HT1080 (cell line): ENCODE measurements around the gene PRKAR2B. TPM values are rescaled to one million over a fixed set of nuclear protein-coding genes. Genes with fewer than 3 reads are reported as not detected.
"Not testable (repeated sequence)": the region's sequence is repeated elsewhere in the genome, so short reads cannot be mapped to it uniquely, and the experiment has no call there.

Source experiments
- DNase-seq: peaks from one replicate; pipeline ENCODE4 v3.0.0-alpha.2; 2015; ENCODE audit warnings: low read depth
- total RNA-seq: library from RNA; depleted of rRNA; stranded (reverse); fragments of >200 nt; shearing (Covaris generic); gene quantifications from 2 replicates; pipeline ENCODE4 v1.2.3, GENCODE V29; 2014

Gene PRKAR2B
- total RNA-seq, 1 experiment from 2014 or later = 14.7 TPM

- peak; percentile 45 for DNase-seq
Measured at GRCh38 chr7:107076781-107077698, 32.5 kb downstream of the PRKAR2B start.

DNA sequence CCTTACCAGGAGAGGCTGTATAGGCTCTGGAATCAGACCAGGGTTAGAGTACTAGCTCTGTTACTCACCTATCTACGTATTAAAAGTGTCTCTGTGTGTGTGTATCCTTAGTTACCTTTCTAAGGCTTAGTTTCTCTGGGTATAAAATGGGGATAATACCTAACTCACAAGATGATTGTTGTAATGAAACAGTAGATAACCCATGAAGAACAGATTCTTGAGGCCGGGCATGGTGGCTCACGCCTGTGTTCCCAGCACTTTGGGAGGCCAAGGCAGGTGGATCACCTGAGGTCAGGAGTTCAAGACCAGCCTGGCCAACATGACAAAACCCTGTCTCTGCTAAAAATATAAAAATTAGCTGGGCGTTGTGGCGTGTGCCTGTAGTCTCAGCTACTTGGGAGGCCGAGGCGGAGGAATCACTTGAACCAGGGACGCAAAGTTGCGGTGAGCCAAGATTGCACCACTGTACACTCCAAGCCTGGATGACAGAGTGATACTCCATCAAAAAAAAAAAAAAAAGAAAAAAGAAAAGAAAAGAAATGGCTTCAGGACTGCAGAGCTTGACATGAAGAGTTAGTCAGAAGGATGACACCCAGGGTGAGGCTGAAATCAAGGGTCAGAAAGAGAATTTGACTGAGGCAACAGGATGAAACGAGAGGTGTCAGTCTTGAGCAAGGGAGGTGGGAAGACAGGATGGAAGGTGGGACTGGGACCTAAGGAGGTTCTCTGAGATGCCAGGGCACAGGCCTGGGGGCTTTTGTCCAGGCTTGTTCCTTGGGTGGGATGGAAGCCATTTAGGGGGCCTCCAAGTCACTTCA lies 33.4 kb downstream of the PRKAR2B start:
- DNase-seq = no peak

DNA sequence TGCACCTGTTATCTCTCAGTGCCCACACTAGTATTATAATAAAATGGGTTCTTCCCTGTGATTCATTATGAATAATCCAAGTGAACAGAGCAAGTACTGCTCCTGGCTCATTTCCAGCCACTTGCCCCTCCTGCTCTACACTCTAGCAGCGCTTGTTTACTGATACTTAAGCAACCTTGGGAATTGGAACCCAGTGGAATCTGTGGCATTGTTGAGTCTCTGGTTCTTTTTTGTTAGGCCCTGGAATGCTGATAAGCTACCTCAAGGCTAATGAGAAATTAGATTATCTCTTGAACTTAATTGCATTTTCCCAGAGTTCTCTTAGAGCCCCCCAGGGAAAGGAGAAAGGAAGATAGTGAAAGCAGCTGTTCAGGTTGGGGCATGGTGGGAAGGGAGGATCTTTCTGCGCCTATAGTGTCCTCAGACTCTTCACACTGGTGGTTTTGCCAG lies 34.0 kb downstream of the PRKAR2B start:
- peak; percentile 74 for DNase-seq

- no peak for DNase-seq
Measured at GRCh38 chr7:107079212-107079940, 34.9 kb downstream of the PRKAR2B start.

DNA sequence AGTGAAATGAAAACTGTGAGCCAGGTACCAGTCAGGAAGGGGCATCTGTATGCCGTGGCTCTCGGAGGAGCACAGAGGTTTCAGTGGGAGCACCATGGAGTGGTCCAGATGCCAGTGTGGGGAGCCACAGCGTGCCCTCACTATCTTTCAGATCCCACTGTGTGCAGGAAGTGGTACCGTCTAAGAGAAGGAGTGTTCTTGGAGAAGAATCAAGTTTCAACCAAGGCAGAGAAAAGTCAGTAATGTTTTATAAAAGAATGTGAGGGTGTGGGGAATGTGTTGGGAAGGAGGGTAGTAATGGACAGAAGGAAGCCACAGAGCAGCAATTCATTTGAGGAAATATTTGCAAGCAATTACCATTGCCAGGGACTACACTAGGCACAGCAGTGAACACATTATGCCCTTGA lies 35.6 kb downstream of the PRKAR2B start:
- peak; percentile 20 for DNase-seq

- no peak for DNase-seq
Measured at GRCh38 chr7:107080533-107080932, 36.0 kb downstream of the PRKAR2B start.

- DNase-seq = no peak
Measured at GRCh38 chr7:107085180-107085579, 40.7 kb downstream of the PRKAR2B start.

DNA sequence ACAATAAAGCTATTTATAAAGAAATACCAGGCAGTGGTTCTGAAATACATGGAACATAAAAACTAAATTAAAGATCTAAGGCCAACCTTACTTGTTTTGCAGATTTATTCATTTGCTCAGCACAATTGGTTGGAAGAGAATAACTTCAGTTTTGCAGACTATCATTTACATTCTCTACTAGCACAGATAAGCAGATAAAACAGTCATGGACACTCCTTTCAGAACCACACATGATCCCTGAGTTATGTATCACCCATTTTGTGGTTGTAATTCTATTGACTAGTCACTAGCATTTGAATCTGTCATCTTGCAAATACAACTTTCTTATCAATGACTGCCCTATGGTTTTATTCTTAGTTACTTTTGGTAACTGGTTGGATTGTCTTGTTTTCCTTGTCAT lies 45.1 kb downstream of the PRKAR2B start:
- DNase-seq = no peak

DNA sequence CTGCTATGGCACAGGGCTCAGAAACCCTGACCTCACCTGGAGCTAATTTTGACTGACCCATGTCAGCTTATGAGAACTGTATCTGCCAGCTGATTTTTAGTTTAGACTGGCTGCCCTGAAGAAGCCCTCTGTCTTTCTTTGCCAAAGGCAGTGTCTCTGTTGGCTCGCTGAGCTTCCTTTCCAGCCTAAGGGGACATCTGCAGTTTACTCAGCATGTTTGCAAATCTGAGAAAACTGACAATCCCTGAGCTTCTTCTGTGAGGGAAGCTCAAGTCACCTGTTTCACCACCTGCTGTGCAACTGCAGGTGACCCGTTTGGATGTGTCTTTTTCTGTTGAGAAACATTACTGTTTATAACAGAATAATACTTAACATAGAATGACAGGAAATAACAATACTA lies 46.0 kb downstream of the PRKAR2B start:
- DNase-seq = no peak

DNA sequence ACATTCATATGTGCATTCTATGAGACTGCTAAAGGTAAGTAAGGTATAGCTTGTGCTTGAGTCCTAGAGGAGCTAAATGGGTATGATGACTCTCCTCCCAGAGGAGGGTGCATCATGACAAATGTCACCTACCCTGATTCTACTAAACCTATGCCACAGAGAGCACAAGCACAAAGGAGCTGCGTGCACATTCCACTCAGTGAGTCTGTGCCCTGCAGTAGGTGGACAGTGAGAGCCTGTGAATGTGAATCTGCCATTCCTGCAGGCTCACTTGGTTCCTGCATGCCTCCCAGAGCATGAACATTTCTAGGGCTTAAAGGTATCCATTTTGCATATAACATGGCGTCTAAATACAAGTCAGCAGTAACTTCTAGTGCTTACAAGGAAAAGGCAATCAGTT lies 46.8 kb downstream of the PRKAR2B start:
- DNase-seq = no peak

DNA sequence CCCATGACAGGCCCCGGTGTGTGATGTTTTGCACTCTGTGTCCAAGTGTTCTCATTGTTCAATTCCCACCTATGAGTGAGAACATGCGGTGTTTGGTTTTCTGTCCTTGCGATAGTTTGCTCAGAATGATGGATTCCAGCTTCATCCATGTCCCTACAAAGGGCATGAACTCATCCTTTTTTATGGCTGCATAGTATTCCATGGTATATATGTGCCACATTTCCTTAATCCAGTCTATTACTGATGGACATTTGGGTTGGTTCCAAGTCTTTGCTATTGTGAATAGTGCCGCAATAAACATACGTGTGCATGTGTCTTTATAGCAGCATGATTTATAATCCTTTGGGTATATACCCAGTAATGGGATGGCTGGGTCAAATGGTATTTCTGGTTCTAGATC lies 49.2 kb downstream of the PRKAR2B start:
- not testable (repeated sequence) for DNase-seq

DNA sequence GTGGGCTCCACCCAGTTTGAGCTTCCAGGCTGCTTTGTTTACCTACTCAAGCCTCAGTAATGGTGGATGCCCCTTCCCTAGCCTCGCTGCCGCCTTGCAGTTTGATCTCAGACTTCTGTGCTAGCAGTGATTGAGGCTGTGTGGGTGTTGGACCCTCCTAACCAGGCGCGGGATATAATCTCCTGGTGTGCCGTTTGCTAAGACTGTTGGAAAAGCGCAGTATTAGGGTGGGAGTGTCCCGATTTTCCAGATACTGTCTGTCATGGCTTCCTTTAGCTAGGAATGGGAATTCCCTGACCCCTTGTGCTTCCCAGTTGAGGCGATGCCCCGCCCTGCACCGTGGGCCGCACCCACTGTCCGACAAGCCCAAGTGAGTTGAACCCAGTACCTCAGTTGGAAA lies 54.6 kb downstream of the PRKAR2B start:
- DNase-seq = not testable (repeated sequence)

DNA sequence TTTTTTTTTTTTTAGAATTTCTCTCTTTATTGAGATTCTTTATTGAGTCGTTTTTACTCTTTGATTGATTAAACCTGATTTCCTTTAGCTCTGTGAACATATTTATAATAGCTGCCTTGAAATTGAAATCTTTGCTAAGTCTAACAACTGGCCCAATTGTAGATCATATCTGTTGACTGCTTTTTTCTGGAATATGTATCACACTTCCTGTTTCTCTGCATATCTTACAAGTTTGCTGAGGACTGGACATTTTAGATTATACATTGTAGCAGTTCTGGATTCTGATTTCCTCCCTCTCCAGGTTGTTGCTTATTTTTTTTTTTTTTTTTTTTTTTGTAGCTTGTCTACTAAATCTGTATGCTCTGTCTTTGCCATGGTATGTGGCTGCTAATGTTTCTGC lies 56.3 kb downstream of the PRKAR2B start:
- DNase-seq = no peak

DNA sequence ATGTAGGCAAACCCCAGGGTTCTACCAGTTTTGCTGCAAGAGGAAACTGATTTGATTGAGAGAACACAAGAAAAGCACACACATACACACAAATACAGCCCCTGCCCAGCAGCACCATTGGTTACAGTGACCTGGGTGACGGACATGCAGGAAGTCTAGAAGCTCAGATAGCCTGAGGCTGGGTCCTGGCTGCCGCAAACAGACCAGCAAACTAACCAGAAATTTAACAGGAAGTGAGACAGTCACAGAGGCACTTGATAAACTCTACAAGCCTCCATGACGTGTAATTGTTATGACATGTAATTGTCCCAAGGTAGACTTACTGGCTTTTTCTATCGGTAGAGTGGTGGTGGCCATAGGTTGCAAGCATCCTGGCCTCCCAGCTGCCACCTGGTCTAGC lies 58.9 kb downstream of the PRKAR2B start:
- DNase-seq = peak; percentile 81

DNA sequence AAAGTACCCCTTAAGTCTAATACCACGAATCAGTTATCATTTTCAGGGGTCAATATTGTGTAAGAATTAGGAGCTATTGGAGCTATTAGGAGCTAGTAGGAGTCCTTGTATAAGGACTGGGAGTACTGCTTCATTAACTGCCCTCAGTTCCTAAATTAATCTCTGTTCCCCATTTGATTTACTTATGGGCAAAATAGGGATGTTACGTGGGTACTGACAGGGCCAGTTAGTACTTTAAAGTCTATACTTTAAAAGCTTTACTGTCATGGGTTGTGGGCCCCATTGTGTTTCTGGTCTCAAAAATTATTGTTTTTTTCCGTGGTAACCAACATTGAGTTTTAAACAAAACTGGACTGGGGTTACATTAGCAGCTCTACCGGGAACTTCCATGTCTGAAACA lies 60.3 kb downstream of the PRKAR2B start:
- DNase-seq = no peak

DNA sequence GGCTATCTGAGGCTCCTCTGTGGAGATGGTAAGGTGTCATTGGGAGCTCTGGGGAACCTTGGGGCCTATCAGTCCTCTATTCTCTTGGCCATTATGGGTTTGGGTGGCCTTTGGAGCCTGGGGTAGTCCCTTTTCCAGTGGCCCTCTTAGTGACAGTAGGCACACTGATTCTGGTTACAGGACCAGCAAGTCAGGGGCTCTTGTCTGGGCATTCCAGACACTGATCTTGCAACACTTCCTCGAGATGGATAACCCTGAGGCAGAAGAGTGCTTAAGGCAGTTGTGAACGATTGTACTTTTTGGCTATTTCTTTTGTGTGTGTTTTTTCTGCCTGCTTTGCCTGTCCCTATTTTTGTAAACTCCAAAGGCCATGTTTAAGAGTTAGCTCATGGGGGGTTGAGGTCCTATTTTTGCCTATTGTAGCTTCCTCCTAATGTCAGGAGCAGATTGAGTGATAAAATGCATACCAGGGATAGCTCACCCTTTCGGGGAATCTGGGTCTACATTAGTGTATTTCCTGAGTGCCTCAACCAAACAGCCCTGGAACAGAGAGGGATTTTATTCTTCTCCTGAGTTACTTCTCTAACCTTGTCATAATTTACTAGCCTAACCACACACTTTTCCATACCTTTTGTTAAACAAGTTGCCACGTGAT lies 61.2 kb downstream of the PRKAR2B start:
- DNase-seq = no peak

DNA sequence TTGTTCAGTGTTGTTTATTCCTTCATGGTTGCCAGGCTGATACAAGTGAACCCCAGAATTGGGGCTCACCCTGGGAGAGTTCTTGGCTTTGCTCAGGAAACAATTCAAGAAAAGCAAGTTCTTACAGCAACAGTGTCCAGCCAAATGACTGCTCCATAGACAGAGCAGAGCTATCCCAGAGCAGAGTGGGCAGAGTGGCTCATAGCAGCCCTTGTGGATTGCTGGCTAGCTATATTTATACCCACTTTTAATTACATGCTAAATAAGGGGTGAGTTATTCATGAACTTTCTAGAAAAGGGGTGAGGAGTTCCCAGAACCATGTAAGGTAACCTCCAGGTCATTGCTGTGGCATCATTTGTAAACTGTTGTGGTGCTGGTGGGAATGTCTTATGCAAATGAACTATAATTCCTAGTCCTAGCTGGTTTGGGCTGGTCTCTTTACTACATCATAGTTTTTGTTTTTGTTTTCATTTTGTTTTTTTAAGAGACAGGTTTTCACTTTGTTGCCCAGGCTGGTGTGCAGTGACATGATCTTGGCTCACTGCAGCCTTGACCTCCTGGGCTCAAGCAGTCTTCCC lies 64.4 kb downstream of the PRKAR2B start:
- DNase-seq = no peak

DNA sequence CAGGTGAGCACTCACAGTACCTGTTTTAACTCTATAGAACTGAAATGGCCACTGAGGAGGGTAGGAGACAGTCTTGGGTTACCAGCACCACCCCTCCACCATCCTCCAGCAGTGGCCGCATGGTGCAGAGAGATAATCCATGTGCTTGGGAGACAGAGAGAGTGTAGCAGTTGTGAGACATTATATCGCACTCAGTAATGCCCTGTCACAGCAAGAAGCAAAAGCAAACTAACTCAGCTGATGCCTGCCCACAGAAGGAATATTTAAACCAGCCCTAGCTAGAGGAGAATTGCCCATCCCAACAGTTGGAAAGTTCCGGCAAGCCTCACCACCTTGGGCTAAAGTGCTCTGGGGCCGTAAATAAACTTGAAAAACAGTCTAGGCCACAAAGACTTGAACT lies 65.5 kb downstream of the PRKAR2B start:
- no peak for DNase-seq

DNA sequence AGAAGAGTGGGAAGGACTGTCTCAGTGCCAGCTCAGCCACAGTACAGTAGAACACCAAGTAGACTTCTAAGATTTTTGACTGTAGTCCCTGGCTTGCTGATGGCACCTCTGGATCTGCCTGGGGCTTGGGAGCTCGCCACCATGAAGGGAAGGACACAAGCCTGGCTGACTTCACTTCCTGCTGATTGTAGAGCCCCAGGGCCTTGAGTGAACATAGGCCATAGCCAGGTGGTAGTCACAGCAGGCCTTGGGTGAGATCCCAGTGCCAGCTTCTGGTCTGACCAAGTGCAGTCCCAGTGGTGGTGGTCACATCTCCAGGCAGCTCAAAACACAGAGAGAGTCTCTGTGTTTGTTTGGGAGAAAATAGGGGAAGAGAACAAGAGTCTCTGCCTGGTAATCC lies 66.7 kb downstream of the PRKAR2B start:
- no peak for DNase-seq

GRCh38 chr7:107113866-107114265 lies 69.4 kb downstream of the PRKAR2B start:
- DNase-seq = no peak

DNA sequence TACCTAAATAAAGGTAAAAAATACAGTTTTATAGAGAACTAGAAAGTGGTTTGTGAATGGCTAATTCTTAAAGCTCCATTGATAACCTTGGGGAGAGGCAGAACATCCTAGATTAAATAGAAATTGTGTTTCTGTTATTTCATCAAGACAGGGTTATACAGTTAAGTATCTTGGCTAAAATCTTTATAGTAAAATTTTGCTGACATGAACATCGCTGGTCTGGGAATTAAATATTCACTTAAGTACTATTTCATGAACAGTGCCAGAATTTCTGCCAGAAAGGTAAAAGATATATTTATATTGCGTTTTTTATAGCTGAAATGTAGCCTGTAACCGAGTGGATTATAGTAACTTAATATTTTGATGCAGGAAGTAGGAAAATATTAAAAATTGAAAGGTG lies 70.6 kb downstream of the PRKAR2B start:
- no peak for DNase-seq
